ENCODE measurements around the gene ATP6V0E2.

The ATP6V0E2 gene

GRCh38 chr7:149864023-149864422, 9.7 kb upstream of the ATP6V0E2 start:
- no peak overlapping the region for H3K4me3 ChIP-seq
- no peak overlapping the region for H3K27ac ChIP-seq
- TF ChIP-seq POLR2AphosphoS5 (IDR thresholded peaks at IDR 0.05; ENCODE audit: borderline replicate concordance, low read depth, low read length): no peak
- TF ChIP-seq FOXP2 (optimal IDR thresholded peaks at IDR 0.05; ENCODE audit: control extremely low read depth, extremely low read length, insufficient read depth): no peak
- no peak for TF ChIP-seq EZH2 (IDR thresholded peaks at IDR 0.05)
- H3K36me3 ChIP-seq (ENCODE audit: insufficient read depth, low read length): no peaks in the 10 kb centered on the region
- DNase-seq (ENCODE audit: low read depth, low spot score): no peak
- no peak overlapping the region for H3K9ac ChIP-seq (ENCODE audit: insufficient read length)
- no peaks in the 10 kb centered on the region for H3K9me3 ChIP-seq (ENCODE audit: low read depth, low read length)

GRCh38 chr7:149864751-149865150, 9.0 kb upstream of the ATP6V0E2 start:
- H3K27ac ChIP-seq: no peak overlapping the region
- H3K36me3 ChIP-seq (ENCODE audit: insufficient read depth, low read length): no peaks in the 10 kb centered on the region
- H3K4me3 ChIP-seq: no peak overlapping the region
- TF ChIP-seq FOXP2 (optimal IDR thresholded peaks at IDR 0.05; ENCODE audit: control extremely low read depth, extremely low read length, insufficient read depth): no peak
- TF ChIP-seq POLR2AphosphoS5 (IDR thresholded peaks at IDR 0.05; ENCODE audit: borderline replicate concordance, low read depth, low read length): no peak
- TF ChIP-seq EZH2 (IDR thresholded peaks at IDR 0.05): no peak
- H3K9me3 ChIP-seq (ENCODE audit: low read depth, low read length): no peaks in the 10 kb centered on the region
- H3K9ac ChIP-seq (ENCODE audit: insufficient read length): no peak overlapping the region
- DNase-seq (ENCODE audit: low read depth, low spot score): no peak

GRCh38 chr7:149865437-149865836, 8.3 kb upstream of the ATP6V0E2 start:
- Histone ChIP-seq H3K27ac (no peak overlapping the region), H3K9me3 (ENCODE audit: low read depth, low read length) (no peaks in the 10 kb centered on the region), H3K4me3 (no peak overlapping the region), H3K9ac (ENCODE audit: insufficient read length) (no peak overlapping the region), H3K36me3 (ENCODE audit: insufficient read depth, low read length) (no peaks in the 10 kb centered on the region)
- no peak for TF ChIP-seq FOXP2 (optimal IDR thresholded peaks at IDR 0.05; ENCODE audit: control extremely low read depth, extremely low read length, insufficient read depth)
- TF ChIP-seq EZH2 (IDR thresholded peaks at IDR 0.05): no peak
- TF ChIP-seq POLR2AphosphoS5 (IDR thresholded peaks at IDR 0.05; ENCODE audit: borderline replicate concordance, low read depth, low read length): no peak
- DNase-seq (ENCODE audit: low read depth, low spot score): no peak

GRCh38 chr7:149866139-149866778, 7.5 kb upstream of the ATP6V0E2 start:
- DNase-seq (ENCODE audit: low read depth, low spot score): no peak
- Histone ChIP-seq H3K9ac (ENCODE audit: insufficient read length) (no peak overlapping the region), H3K27ac (no peak overlapping the region), H3K4me3 (no peak overlapping the region), H3K36me3 (ENCODE audit: insufficient read depth, low read length) (no peaks in the 10 kb centered on the region), H3K9me3 (ENCODE audit: low read depth, low read length) (no peaks in the 10 kb centered on the region)
- TF ChIP-seq POLR2AphosphoS5 (IDR thresholded peaks at IDR 0.05; ENCODE audit: borderline replicate concordance, low read depth, low read length) (no peak), FOXP2 (optimal IDR thresholded peaks at IDR 0.05; ENCODE audit: control extremely low read depth, extremely low read length, insufficient read depth) (no peak), EZH2 (IDR thresholded peaks at IDR 0.05) (no peak)

- Histone ChIP-seq H3K4me3 (no peak overlapping the region), H3K27ac (no peak overlapping the region), H3K9me3 (ENCODE audit: low read depth, low read length) (no peaks in the 10 kb centered on the region), H3K9ac (ENCODE audit: insufficient read length) (no peak overlapping the region), H3K36me3 (ENCODE audit: insufficient read depth, low read length) (no peaks in the 10 kb centered on the region)
- TF ChIP-seq EZH2 (IDR thresholded peaks at IDR 0.05) (no peak), POLR2AphosphoS5 (IDR thresholded peaks at IDR 0.05; ENCODE audit: borderline replicate concordance, low read depth, low read length) (no peak), FOXP2 (optimal IDR thresholded peaks at IDR 0.05; ENCODE audit: control extremely low read depth, extremely low read length, insufficient read depth) (no peak)
- DNase-seq (ENCODE audit: low read depth, low spot score): no peak
Observed at GRCh38 chr7:149866779-149867447, 6.9 kb upstream of the ATP6V0E2 start.

- DNase-seq (ENCODE audit: low read depth, low spot score): no peak
- no peaks in the 10 kb centered on the region for H3K9me3 ChIP-seq (ENCODE audit: low read depth, low read length)
- H3K36me3 ChIP-seq (ENCODE audit: insufficient read depth, low read length): no peaks in the 10 kb centered on the region
- no peak overlapping the region for H3K9ac ChIP-seq (ENCODE audit: insufficient read length)
- no peak overlapping the region for H3K4me3 ChIP-seq
- no peak for TF ChIP-seq FOXP2 (optimal IDR thresholded peaks at IDR 0.05; ENCODE audit: control extremely low read depth, extremely low read length, insufficient read depth)
- no peak for TF ChIP-seq EZH2 (IDR thresholded peaks at IDR 0.05)
- TF ChIP-seq POLR2AphosphoS5 (IDR thresholded peaks at IDR 0.05; ENCODE audit: borderline replicate concordance, low read depth, low read length): no peak
- H3K27ac ChIP-seq: no peak overlapping the region
Observed at GRCh38 chr7:149867762-149868622, 5.8 kb upstream of the ATP6V0E2 start.

- Histone ChIP-seq H3K27ac (no peak overlapping the region), H3K9ac (ENCODE audit: insufficient read length) (no peak overlapping the region), H3K9me3 (ENCODE audit: low read depth, low read length) (no peaks in the 10 kb centered on the region), H3K4me3 (no peak overlapping the region), H3K36me3 (ENCODE audit: insufficient read depth, low read length) (no peaks in the 10 kb centered on the region)
- TF ChIP-seq EZH2 (IDR thresholded peaks at IDR 0.05) (no peak), POLR2AphosphoS5 (IDR thresholded peaks at IDR 0.05; ENCODE audit: borderline replicate concordance, low read depth, low read length) (no peak), FOXP2 (optimal IDR thresholded peaks at IDR 0.05; ENCODE audit: control extremely low read depth, extremely low read length, insufficient read depth) (no peak)
- DNase-seq (ENCODE audit: low read depth, low spot score): no peak
Observed at GRCh38 chr7:149868623-149869290, 5.0 kb upstream of the ATP6V0E2 start.

GRCh38 chr7:149869291-149869650, 4.5 kb upstream of the ATP6V0E2 start:
- H3K36me3 ChIP-seq (ENCODE audit: insufficient read depth, low read length): no peaks in the 10 kb centered on the region
- no peak overlapping the region for H3K27ac ChIP-seq
- DNase-seq (ENCODE audit: low read depth, low spot score): no peak
- no peaks in the 10 kb centered on the region for H3K9me3 ChIP-seq (ENCODE audit: low read depth, low read length)
- H3K9ac ChIP-seq (ENCODE audit: insufficient read length): no peak overlapping the region
- no peak for TF ChIP-seq EZH2 (IDR thresholded peaks at IDR 0.05)
- TF ChIP-seq FOXP2 (optimal IDR thresholded peaks at IDR 0.05; ENCODE audit: control extremely low read depth, extremely low read length, insufficient read depth): no peak
- TF ChIP-seq POLR2AphosphoS5 (IDR thresholded peaks at IDR 0.05; ENCODE audit: borderline replicate concordance, low read depth, low read length): no peak
- no peak overlapping the region for H3K4me3 ChIP-seq
